Measurements from ENCODE around the gene NUDT16L1. TPM values are rescaled to one million over a fixed set of nuclear protein-coding genes. Genes with fewer than 3 reads are reported as not detected.

Gene NUDT16L1
- total and polyA plus RNA-seq, 2 of the 8 experiments (the other 6 are each of a cell fraction or from before 2014, with no cell fraction given) = 34.8 to 77.3 TPM

GRCh38 chr16:4687946-4688673 is 5.3 kb upstream of the NUDT16L1 start:
- Histone ChIP-seq H4K91ac (replicated peaks; ENCODE audit: insufficient read length, low read length) (no peak overlapping the region), H2BK15ac (ENCODE audit: low read length) (no peak overlapping the region), H3K79me2 (ENCODE audit: control insufficient read depth in 1 of 2, insufficient read depth in 2 of 2, low read length in 2 of 2) (no peaks in the 10 kb centered on the region), H2AK5ac (ENCODE audit: low read depth, low read length) (no peak overlapping the region), H2BK120ac (replicated peaks; ENCODE audit: low read depth, low read length) (no peak overlapping the region), H3K4ac (replicated peaks; ENCODE audit: insufficient read length, low read depth, low read length) (no peak overlapping the region), H2BK20ac (ENCODE audit: low read length) (no peak overlapping the region), H4K8ac (ENCODE audit: extremely low read depth, insufficient read depth, low read length) (no peak overlapping the region), H3K4me2 (ENCODE audit: insufficient read depth in 1 of 2, low read depth in 2 of 2, low read length in 2 of 2) (no peak overlapping the region), H3K18ac (ENCODE audit: extremely low read depth, low read length) (no peak overlapping the region), H2AFZ (ENCODE audit: low read length) (no peak overlapping the region), H3K79me1 (ENCODE audit: low read depth, low read length) (no peaks in the 10 kb centered on the region), H3K23ac (ENCODE audit: insufficient read length) (no peak overlapping the region), H3K56ac (replicated peaks; ENCODE audit: insufficient read length, low read depth, low read length) (no peak overlapping the region), H3K27ac (ENCODE audit: low read depth, low read length) (no peak overlapping the region), H3K27me3 (replicated peaks in 1 of 4; ENCODE audit: control insufficient read depth in 3 of 4, extremely low read depth in 1 of 4, insufficient read depth in 3 of 4, low read length in 3 of 4) (no peaks in the 10 kb centered on the region), H4K20me1 (replicated peaks in 1 of 2; ENCODE audit: control insufficient read depth in 1 of 2, insufficient read depth in 2 of 2, low read length in 2 of 2) (peaks cover 0 to 10% of the 10 kb centered on the region in 2 experiments), H3K9me3 (ENCODE audit: insufficient read depth in 2 of 2, low read depth in 1 of 2, low read length in 1 of 2) (no peaks in the 10 kb centered on the region), H3K4me3 (ENCODE audit: extremely low read depth in 1 of 4, insufficient read depth in 2 of 4, low read depth in 3 of 4, low read length in 4 of 4) (no peak overlapping the region), H3K23me2 (ENCODE audit: low read depth, low read length) (peaks cover 3% of the 10 kb centered on the region; the same call in 1 of the 2 replicates), H3K36me3 (ENCODE audit: control insufficient read depth in 2 of 4, insufficient read depth in 4 of 4, low read length in 3 of 4) (peaks cover 2 to 10% (median 5%) of the 10 kb centered on the region in 4 experiments; a peak in 5 of 8 replicates), H2BK12ac (ENCODE audit: low read depth, low read length) (no peak overlapping the region), H2BK5ac (ENCODE audit: low read depth, low read length) (no peak overlapping the region), H3K14ac (ENCODE audit: insufficient read length) (no peak overlapping the region), H3K9ac (replicated peaks in 1 of 4; ENCODE audit: extremely low read depth in 1 of 4, low read depth in 3 of 4, low read length in 3 of 4) (no peak overlapping the region), H3K4me1 (replicated peaks in 1 of 4; ENCODE audit: control insufficient read depth in 3 of 4, insufficient read depth in 4 of 4, low read length in 3 of 4) (peaks cover 0 to 7% (median 5%) of the 10 kb centered on the region in 4 experiments; a peak in 4 of 7 replicates), H4K5ac (ENCODE audit: insufficient read length, low read depth, low read length) (no peak overlapping the region)
- FAIRE-seq (no peak), DNase-seq (ENCODE audit: low read depth in 1 of 2, low spot score in 2 of 2) (no peak)
- ChIA-PET CTCF (ENCODE audit: partially characterized antibody) (interaction anchor here (0.8 to 1.1 kb wide), 2 partner anchors 29 to 236 kb away, joined by 3 read pairs; no protein-coding TSS in a partner anchor), POLR2A (ENCODE audit: partially characterized antibody) (no interaction called here)
- WGBS, 2 experiments (ENCODE audit: extremely low coverage in 1 of 2, insufficient coverage in 1 of 2, insufficient read length in 1 of 2, insufficient replicate concordance in 2 of 2, low coverage in 1 of 2, low lambda C conversion rate in 2 of 2, missing lambda C conversion rate in 1 of 2) = 93% methylated on average over 38 of the region's 39 CpGs; no CpG with 5 or more reads in 1 of the 2 experiments
- no peak for TF ChIP-seq CHD2 (IDR thresholded peaks at IDR 0.05; ENCODE audit: low read length)
- no peak for TF ChIP-seq JUN (IDR thresholded peaks at IDR 0.05; ENCODE audit: low read depth, low read length)
- TF ChIP-seq SP4 (IDR thresholded peaks at IDR 0.05; ENCODE audit: low read length) = no peak
- TF ChIP-seq JUND (IDR thresholded peaks at IDR 0.05; ENCODE audit: low read length) = no peak
- no peak for TF ChIP-seq ZNF274 (IDR thresholded peaks at IDR 0.05; ENCODE audit: borderline replicate concordance, extremely low read depth, low read length)

Data from H1 (cell line).